ENCODE data around the gene FBXW9.

GRCh38 chr19:12676384-12676792 is 20.0 kb downstream of the FBXW9 start:
- TF ChIP-seq POLR2AphosphoS5 (IDR thresholded peaks at IDR 0.05) (peak in 1 of 3 donors; percentile 48), POLR2A (IDR thresholded peaks at IDR 0.05) (no peak), EP300 (IDR thresholded peaks at IDR 0.05) (no peak)
- TF ChIP-seq, protein P1, sequence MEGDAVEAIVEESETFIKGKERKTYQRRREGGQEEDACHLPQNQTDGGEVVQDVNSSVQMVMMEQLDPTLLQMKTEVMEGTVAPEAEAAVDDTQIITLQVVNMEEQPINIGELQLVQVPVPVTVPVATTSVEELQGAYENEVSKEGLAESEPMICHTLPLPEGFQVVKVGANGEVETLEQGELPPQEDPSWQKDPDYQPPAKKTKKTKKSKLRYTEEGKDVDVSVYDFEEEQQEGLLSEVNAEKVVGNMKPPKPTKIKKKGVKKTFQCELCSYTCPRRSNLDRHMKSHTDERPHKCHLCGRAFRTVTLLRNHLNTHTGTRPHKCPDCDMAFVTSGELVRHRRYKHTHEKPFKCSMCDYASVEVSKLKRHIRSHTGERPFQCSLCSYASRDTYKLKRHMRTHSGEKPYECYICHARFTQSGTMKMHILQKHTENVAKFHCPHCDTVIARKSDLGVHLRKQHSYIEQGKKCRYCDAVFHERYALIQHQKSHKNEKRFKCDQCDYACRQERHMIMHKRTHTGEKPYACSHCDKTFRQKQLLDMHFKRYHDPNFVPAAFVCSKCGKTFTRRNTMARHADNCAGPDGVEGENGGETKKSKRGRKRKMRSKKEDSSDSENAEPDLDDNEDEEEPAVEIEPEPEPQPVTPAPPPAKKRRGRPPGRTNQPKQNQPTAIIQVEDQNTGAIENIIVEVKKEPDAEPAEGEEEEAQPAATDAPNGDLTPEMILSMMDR (IDR thresholded peaks at IDR 0.05) = peak in 5 of 7 experiments; percentile 72 to 92 (median 85)

Measured in stomach (tissue), 4 donors.